Measurements from ENCODE around the gene FOXRED1. TPM values are rescaled to one million over a fixed set of nuclear protein-coding genes. Genes with fewer than 3 reads are reported as not detected.
"Not testable (repeated sequence)": the region's sequence is repeated elsewhere in the genome, so short reads cannot be mapped to it uniquely, and the experiment has no call there.

The FOXRED1 gene
- total RNA-seq, 1 donor from 2014 or later = 60.9 TPM

GRCh38 chr11:126308271-126308671 lies 39.3 kb downstream of the FOXRED1 start:
- Mint-ChIP-seq H3K4me1 (ENCODE audit: low read depth, unreplicated experiment) (peaks cover 29% of the 10 kb centered on the region), H3K9me3 (ENCODE audit: unreplicated experiment) (peaks cover 3% of the 10 kb centered on the region), H3K27me3 (ENCODE audit: unreplicated experiment) (no peaks in the 10 kb centered on the region), H3K36me3 (ENCODE audit: unreplicated experiment) (peaks cover 4% of the 10 kb centered on the region), H3K4me3 (ENCODE audit: unreplicated experiment) (no peak overlapping the region), H3K27ac (ENCODE audit: unreplicated experiment) (no peak overlapping the region)
- no peak for DNase-seq
- TF ChIP-seq CTCF (IDR thresholded peaks at IDR 0.05; ENCODE audit: partially characterized antibody, unreplicated experiment) = no peak

- H3K4me1 Mint-ChIP-seq (ENCODE audit: low read depth, unreplicated experiment) = peaks cover 27% of the 10 kb centered on the region
- not testable (repeated sequence) for H3K4me3 Mint-ChIP-seq (ENCODE audit: unreplicated experiment); H3K27ac Mint-ChIP-seq (ENCODE audit: unreplicated experiment); DNase-seq; H3K36me3 Mint-ChIP-seq (ENCODE audit: unreplicated experiment); H3K9me3 Mint-ChIP-seq (ENCODE audit: unreplicated experiment); H3K27me3 Mint-ChIP-seq (ENCODE audit: unreplicated experiment)
Measured at GRCh38 chr11:126308771-126309170, 39.8 kb downstream of the FOXRED1 start.

GRCh38 chr11:126310200-126310991 lies 41.4 kb downstream of the FOXRED1 start:
- no peak overlapping the region for H3K4me3 Mint-ChIP-seq (ENCODE audit: unreplicated experiment)
- no peaks in the 10 kb centered on the region for H3K27me3 Mint-ChIP-seq (ENCODE audit: unreplicated experiment)
- no peaks in the 10 kb centered on the region for H3K9me3 Mint-ChIP-seq (ENCODE audit: unreplicated experiment)
- peaks cover 4% of the 10 kb centered on the region for H3K36me3 Mint-ChIP-seq (ENCODE audit: unreplicated experiment)
- DNase-seq = peak; percentile 88
- TF ChIP-seq CTCF (IDR thresholded peaks at IDR 0.05; ENCODE audit: partially characterized antibody, unreplicated experiment) = peak; percentile 81
- no peak overlapping the region for H3K27ac Mint-ChIP-seq (ENCODE audit: unreplicated experiment)
- H3K4me1 Mint-ChIP-seq (ENCODE audit: low read depth, unreplicated experiment) = peaks cover 23% of the 10 kb centered on the region

- Mint-ChIP-seq H3K27ac (ENCODE audit: unreplicated experiment) (no peak overlapping the region), H3K4me3 (ENCODE audit: unreplicated experiment) (no peak overlapping the region), H3K36me3 (ENCODE audit: unreplicated experiment) (peaks cover 4% of the 10 kb centered on the region), H3K9me3 (ENCODE audit: unreplicated experiment) (no peaks in the 10 kb centered on the region), H3K27me3 (ENCODE audit: unreplicated experiment) (no peaks in the 10 kb centered on the region), H3K4me1 (ENCODE audit: low read depth, unreplicated experiment) (peaks cover 23% of the 10 kb centered on the region)
- TF ChIP-seq CTCF (IDR thresholded peaks at IDR 0.05; ENCODE audit: partially characterized antibody, unreplicated experiment) = no peak
- no peak for DNase-seq
Measured at GRCh38 chr11:126310992-126311310, 42.0 kb downstream of the FOXRED1 start.

- DNase-seq = no peak
- TF ChIP-seq CTCF (IDR thresholded peaks at IDR 0.05; ENCODE audit: partially characterized antibody, unreplicated experiment) = no peak
- no peak overlapping the region for H3K27ac Mint-ChIP-seq (ENCODE audit: unreplicated experiment)
- H3K9me3 Mint-ChIP-seq (ENCODE audit: unreplicated experiment) = no peaks in the 10 kb centered on the region
- H3K36me3 Mint-ChIP-seq (ENCODE audit: unreplicated experiment) = peaks cover 4% of the 10 kb centered on the region
- H3K4me1 Mint-ChIP-seq (ENCODE audit: low read depth, unreplicated experiment) = peaks cover 23% of the 10 kb centered on the region
- no peak overlapping the region for H3K4me3 Mint-ChIP-seq (ENCODE audit: unreplicated experiment)
- no peaks in the 10 kb centered on the region for H3K27me3 Mint-ChIP-seq (ENCODE audit: unreplicated experiment)
Measured at GRCh38 chr11:126311401-126312291, 42.7 kb downstream of the FOXRED1 start.

Data from glutamatergic neuron (in vitro differentiated cells).